H1 (cell line): ENCODE data around the gene CPEB1. TPM values are rescaled to one million over a fixed set of nuclear protein-coding genes. Genes with fewer than 3 reads are reported as not detected.

Experiments used
- CTCF ChIA-PET: fragments of 300-600 bp; sonication (Branson Sonifier 250); formaldehyde crosslinking; loops from one replicate; lab custom pipeline; 2021; ENCODE audit not compliant: partially characterized antibody; lab: Charles Lee
- POLR2A ChIA-PET: fragments of 300-600 bp; sonication (Branson Sonifier 250); formaldehyde crosslinking; loops from one replicate; lab custom pipeline; 2021; ENCODE audit warnings: inconsistent platforms; ENCODE audit not compliant: partially characterized antibody; lab: Charles Lee
- DNase-seq, 2 experiments: peaks; one replicate each; pipeline versions ENCODE4 v3.0.0 to v3.0.0-alpha.2; 2010 to 2022; ENCODE audit warnings: low spot score in 2 of 2, low read depth in 1 of 2, mixed read lengths in 1 of 2
- FAIRE-seq: peaks from 2 replicates; lab custom pipeline; 2011; peaks lifted over from hg19 to GRCh38; lab: Jason Lieb, UNC
- H2AFZ ChIP-seq: 2 replicates; pipeline ENCODE4 v1.8.1; 2012; ENCODE audit warnings: low read length, inconsistent platforms
- H2AK5ac ChIP-seq: 2 replicates; pipeline ENCODE4 v1.6.1; 2013; ENCODE audit warnings: low read depth, low read length
- H2BK120ac ChIP-seq: replicated peaks from 2 replicates; pipeline ENCODE3; 2013; ENCODE audit warnings: low read depth, low read length, inconsistent platforms
- H2BK12ac ChIP-seq: 2 replicates; pipeline ENCODE4 v1.6.1; 2013; ENCODE audit warnings: low read depth, low read length
- H2BK15ac ChIP-seq: 2 replicates; pipeline ENCODE4 v1.6.1; 2013; ENCODE audit warnings: low read length
- H2BK20ac ChIP-seq: 2 replicates; pipeline ENCODE4 v1.6.1; 2013; ENCODE audit warnings: low read length
- H2BK5ac ChIP-seq: 2 replicates; pipeline ENCODE4 v1.6.1; 2013; ENCODE audit warnings: low read depth, low read length
- H3K14ac ChIP-seq: 2 replicates; pipeline ENCODE4 v1.6.1; 2013; ENCODE audit warnings: inconsistent platforms; ENCODE audit not compliant: insufficient read length
- H3K18ac ChIP-seq: 2 replicates; pipeline ENCODE4 v1.6.1; 2013; ENCODE audit warnings: low read length; ENCODE audit errors: extremely low read depth
- H3K23ac ChIP-seq: 2 replicates; pipeline ENCODE4 v1.6.1; 2013; ENCODE audit warnings: inconsistent platforms; ENCODE audit not compliant: insufficient read length
- H3K23me2 ChIP-seq: 2 replicates; pipeline ENCODE4 v1.6.1; 2013; ENCODE audit warnings: low read depth, low read length
- H3K27ac ChIP-seq: 2 replicates; pipeline ENCODE4 v1.6.1; 2011; ENCODE audit warnings: low read depth, low read length, inconsistent platforms
- H3K27me3 ChIP-seq, 4 experiments: replicated peaks in 1 of 4; 1 replicate in 1 of 4; 2 replicates in 3 of 4; pipeline versions ENCODE4 v1.6.1 to v1.8.1; 2011 to 2013; ENCODE audit warnings: low read length in 3 of 4, mild to moderate bottlenecking in 3 of 4, inconsistent platforms in 2 of 4, mixed read lengths in 2 of 4, moderate library complexity in 1 of 4; ENCODE audit not compliant: control insufficient read depth in 3 of 4, insufficient read depth in 3 of 4; ENCODE audit errors: extremely low read depth in 1 of 4
- H3K36me3 ChIP-seq, 4 experiments: 2 replicates each; pipeline versions ENCODE4 v1.6.1 to v1.8.1; 2011 to 2013; ENCODE audit warnings: mild to moderate bottlenecking in 4 of 4, low read length in 3 of 4, moderate library complexity in 2 of 4, control low read depth in 1 of 4, inconsistent platforms in 1 of 4; ENCODE audit not compliant: insufficient read depth in 4 of 4, control insufficient read depth in 2 of 4
- H3K4ac ChIP-seq: replicated peaks from 2 replicates; pipeline ENCODE3; 2013; ENCODE audit warnings: low read length, low read depth, mixed read lengths, inconsistent platforms; ENCODE audit not compliant: insufficient read length
- H3K4me1 ChIP-seq, 4 experiments: replicated peaks in 1 of 4; 1 replicate in 1 of 4; 2 replicates in 3 of 4; pipeline versions ENCODE4 v1.6.1 to v1.8.1; 2011 to 2013; ENCODE audit warnings: low read length in 3 of 4, inconsistent platforms in 2 of 4, mixed read lengths in 1 of 4; ENCODE audit not compliant: insufficient read depth in 4 of 4, control insufficient read depth in 3 of 4
- H3K4me2 ChIP-seq, 2 experiments: 2 replicates each; pipeline versions ENCODE4 v1.6.1 to v1.8.1; 2011 to 2013; ENCODE audit warnings: low read depth in 2 of 2, low read length in 2 of 2, control low read depth in 1 of 2, inconsistent platforms in 1 of 2, mild to moderate bottlenecking in 1 of 2; ENCODE audit not compliant: insufficient read depth in 1 of 2
- H3K4me3 ChIP-seq, 4 experiments: fragments of 200-600, 300-600 bp in 1 of 4; sonication (generic), shearing (Covaris generic), sonication (Bioruptor Twin) in 1 of 4; 2 replicates each; pipeline versions ENCODE4 v1.5.1 to v1.8.1; 2011 to 2016; ENCODE audit warnings: low read length in 4 of 4, low read depth in 3 of 4, control low read depth in 2 of 4, inconsistent platforms in 2 of 4, mild to moderate bottlenecking in 2 of 4, mixed read lengths in 1 of 4, moderate library complexity in 1 of 4; ENCODE audit not compliant: insufficient read depth in 2 of 4; ENCODE audit errors: extremely low read depth in 1 of 4
- H3K56ac ChIP-seq: replicated peaks from 2 replicates; pipeline ENCODE3; 2013; ENCODE audit warnings: low read depth, mild to moderate bottlenecking, mixed read lengths, low read length, inconsistent platforms; ENCODE audit not compliant: insufficient read length
- H3K79me1 ChIP-seq: 2 replicates; pipeline ENCODE4 v1.6.1; 2013; ENCODE audit warnings: low read depth, low read length, control low read depth
- H3K79me2 ChIP-seq, 2 experiments: 2 replicates each; pipeline versions ENCODE4 v1.6.1 to v1.8.1; 2012 to 2013; ENCODE audit warnings: low read length in 2 of 2, mild to moderate bottlenecking in 2 of 2, inconsistent platforms in 1 of 2; ENCODE audit not compliant: insufficient read depth in 2 of 2, control insufficient read depth in 1 of 2
- H3K9ac ChIP-seq, 4 experiments: replicated peaks in 1 of 4; 1 replicate in 1 of 4; 2 replicates in 3 of 4; pipeline versions ENCODE4 v1.6.1 to v1.8.1; 2011 to 2013; ENCODE audit warnings: low read depth in 3 of 4, low read length in 3 of 4, control low read depth in 2 of 4, mild to moderate bottlenecking in 2 of 4, moderate library complexity in 2 of 4, inconsistent platforms in 1 of 4; ENCODE audit errors: extremely low read depth in 1 of 4
- H3K9me3 ChIP-seq, 2 experiments: 2 replicates each; pipeline versions ENCODE4 v1.6.1 to v1.8.1; 2012 to 2013; ENCODE audit warnings: mild to moderate bottlenecking in 2 of 2, moderate library complexity in 2 of 2, control low read depth in 1 of 2, inconsistent platforms in 1 of 2, low read depth in 1 of 2, low read length in 1 of 2, mixed read lengths in 1 of 2; ENCODE audit not compliant: insufficient read depth in 2 of 2
- H4K20me1 ChIP-seq, 2 experiments: replicated peaks in 1 of 2; 2 replicates each; pipeline versions ENCODE3 to v1.8.1; 2011 to 2013; ENCODE audit warnings: inconsistent platforms in 2 of 2, low read length in 2 of 2, mild to moderate bottlenecking in 1 of 2; ENCODE audit not compliant: insufficient read depth in 2 of 2, control insufficient read depth in 1 of 2
- H4K5ac ChIP-seq: 2 replicates; pipeline ENCODE4 v1.6.1; 2013; ENCODE audit warnings: low read length, low read depth, mixed read lengths, inconsistent platforms; ENCODE audit not compliant: insufficient read length
- H4K8ac ChIP-seq: 2 replicates; pipeline ENCODE4 v1.8.0; 2013; ENCODE audit warnings: mild to moderate bottlenecking, moderate library complexity, low read length, inconsistent platforms; ENCODE audit not compliant: insufficient read depth; ENCODE audit errors: extremely low read depth
- H4K91ac ChIP-seq: replicated peaks from 2 replicates; pipeline ENCODE3; 2013; ENCODE audit warnings: low read length, mixed read lengths, inconsistent platforms; ENCODE audit not compliant: insufficient read length
- CTBP2 ChIP-seq: IDR thresholded peaks from 2 replicates; pipeline ENCODE4 v1.7.0; 2011; ENCODE audit warnings: borderline replicate concordance, mild to moderate bottlenecking, moderate library complexity, mixed read lengths, low read length; ENCODE audit not compliant: insufficient read depth, insufficient read length
- whole genome bisulfite sequencing, 2 experiments: shearing (Covaris generic) in 1 of 2; methylation state at CpG; one replicate each; pipeline versions ENCODE4 v1.1.6 to v1.1.7; 2013 to 2015; ENCODE audit warnings: low lambda C conversion rate in 2 of 2, mixed read lengths in 2 of 2, inconsistent platforms in 1 of 2, low coverage in 1 of 2, missing lambda C conversion rate in 1 of 2; ENCODE audit not compliant: insufficient replicate concordance in 2 of 2, insufficient coverage in 1 of 2, insufficient read length in 1 of 2; ENCODE audit errors: extremely low coverage in 1 of 2, missing lambda C conversion rate in 1 of 2; 5-methylcytosine and 5-hydroxymethylcytosine counted together
- polyA plus RNA-seq, 7 experiments: library from polyadenylated mRNA; depleted of rRNA in 3 of 7; stranded (reverse) in 5 of 7; unstranded in 2 of 7; fragments of >200 nt in 5 of 7; fragments of 200-250 nt in 2 of 7; gene quantifications; 1 replicate in 5 of 7; 2 replicates in 1 of 7; 4 replicates in 1 of 7; pipeline versions ENCODE4 v1.2.1 to v1.2.3, GENCODE V29; 2011 to 2013; ENCODE audit warnings: missing spikeins in 2 of 7, mixed read lengths in 2 of 7
- total RNA-seq: library from RNA; stranded (reverse); fragmentation: NEBNext Ultra II Directional; extraction: Animal tissue kit (Norgen Biotek cat#: 25700); gene quantifications from 2 replicates; pipeline ENCODE4 v1.2.1, GENCODE V29; 2021

The CPEB1 gene
- total and polyA plus RNA-seq, 2 of the 8 experiments (the other 6 are each of a cell fraction or from before 2014, with no cell fraction given) = 4.4 to 4.5 TPM

GRCh38 chr15:82689147-82689546 lies 42.0 kb upstream of the CPEB1 start:
- no peak overlapping the region for H4K5ac ChIP-seq
- no peaks in the 10 kb centered on the region for H3K23me2 ChIP-seq
- POLR2A ChIA-PET = interaction anchor here (1.0 to 1.8 kb wide), 3 partner anchors 19 to 154 kb away, joined by 3 to 7 read pairs (median 3); no protein-coding TSS in a partner anchor
- no peak overlapping the region for H3K4me2 ChIP-seq
- H3K27ac ChIP-seq = no peak overlapping the region
- H3K9ac ChIP-seq = no peak overlapping the region
- no peak overlapping the region for H2BK15ac ChIP-seq
- H3K79me1 ChIP-seq = no peaks in the 10 kb centered on the region
- H3K23ac ChIP-seq = no peak overlapping the region
- H2BK20ac ChIP-seq = no peak overlapping the region
- H2BK5ac ChIP-seq = no peak overlapping the region
- no peaks in the 10 kb centered on the region; a peak in 2 of 7 replicates for H3K4me1 ChIP-seq
- no peak overlapping the region for H2AK5ac ChIP-seq
- 78% methylated on average over 8 of the region's 8 CpGs; no CpG with 5 or more reads in 1 of the 2 experiments for WGBS, 2 experiments
- H3K79me2 ChIP-seq = no peaks in the 10 kb centered on the region
- no peak overlapping the region for H3K18ac ChIP-seq
- no peak overlapping the region for H3K14ac ChIP-seq
- H3K4ac ChIP-seq = no peak overlapping the region
- H2BK120ac ChIP-seq = no peak overlapping the region
- no peaks in the 10 kb centered on the region for H3K9me3 ChIP-seq
- CTCF ChIA-PET = interaction anchor here (1.8 kb wide), 1 partner anchor 159 kb away, joined by 5 read pairs; no protein-coding TSS in a partner anchor
- H3K27me3 ChIP-seq = no peaks in the 10 kb centered on the region
- no peak overlapping the region for H3K56ac ChIP-seq
- no peak overlapping the region for H4K91ac ChIP-seq
- H4K20me1 ChIP-seq = peaks cover 0 to 2% of the 10 kb centered on the region in 2 experiments
- H2AFZ ChIP-seq = no peak overlapping the region
- no peak for FAIRE-seq
- no peak for DNase-seq
- no peak overlapping the region for H4K8ac ChIP-seq
- no peaks in the 10 kb centered on the region; a peak in 1 of 8 replicates for H3K36me3 ChIP-seq
- H3K4me3 ChIP-seq = no peak overlapping the region
- H2BK12ac ChIP-seq = no peak overlapping the region
- no peak for TF ChIP-seq CTBP2
